Thyroid gland (tissue), 4 donors: ENCODE data around the gene SAMD13. TPM values are rescaled to one million over a fixed set of nuclear protein-coding genes. Genes with fewer than 3 reads are reported as not detected.

ENCODE experiments used
- DNase-seq, 2 donors: peaks; one replicate each; pipeline ENCODE4 v3.0.0-alpha.2; 2019
- H3K27ac ChIP-seq, 3 donors: fragments of 200-600 bp; sonication (generic); 1 replicate in 2 of 3; 2 replicates in 1 of 3; pipeline ENCODE4 v1.5.1; 2016 to 2019; ENCODE audit warnings: mild to moderate bottlenecking in 1 of 3, moderate library complexity in 1 of 3
- H3K27me3 ChIP-seq: fragments of 200-600 bp; sonication (generic); one replicate; pipeline ENCODE4 v1.5.1; 2019
- H3K36me3 ChIP-seq, 2 donors: fragments of 200-600 bp; sonication (generic); one replicate each; pipeline ENCODE4 v1.5.1; 2016 to 2019
- H3K4me1 ChIP-seq, 2 donors: fragments of 200-600 bp; sonication (generic); one replicate each; pipeline ENCODE4 v1.5.1; 2017 to 2019
- H3K4me3 ChIP-seq, 3 donors: fragments of 200-600 bp; sonication (generic); replicated peaks in 1 of 3; 1 replicate in 2 of 3; 2 replicates in 1 of 3; pipeline ENCODE4 v1.5.1; 2016; ENCODE audit warnings: mild to moderate bottlenecking in 1 of 3
- H3K9me3 ChIP-seq: fragments of 200-600 bp; sonication (generic); one replicate; pipeline ENCODE4 v1.5.1; 2017
- CTCF ChIP-seq, 6 experiments: fragments of 200-600 bp in 3 of 6; fragments of 450-650 bp in 3 of 6; sonication (generic) in 3 of 6; IDR thresholded peaks; one replicate each; pipeline ENCODE4 v1.5.1; 2016 to 2019; ENCODE audit warnings: antibody characterized with exemption in 6 of 6, mild to moderate bottlenecking in 2 of 6, inconsistent platforms in 1 of 6, moderate library complexity in 1 of 6
- POLR2A ChIP-seq, 2 donors: fragments of 450-650 bp; IDR thresholded peaks; one replicate each; pipeline ENCODE4 v1.6.1; 2017; ENCODE audit warnings: antibody characterized with exemption in 2 of 2, mild to moderate bottlenecking in 2 of 2, moderate library complexity in 1 of 2
- WGBS, 2 donors: methylation state at CpG; one replicate each; pipeline ENCODE4 v1.1.5; 2017; 5-methylcytosine and 5-hydroxymethylcytosine counted together
- intact Hi-C: fragments of 100-400 bp; cut with DNase I; formaldehyde crosslinking; loops from one replicate; pipeline ENCODE4 v1.15.1; 2023
- total RNA-seq, 4 donors: library from RNA; depleted of rRNA; stranded (reverse); fragments of >200 nt; gene quantifications; one replicate each; pipeline ENCODE4 v1.2.3, GENCODE V29; 2016

Gene SAMD13
- total RNA-seq, 4 donors from 2014 or later = 5.6 to 9.5 (median 5.9) TPM

- Histone ChIP-seq H3K4me3 (no peak overlapping the region), H3K36me3 (no peaks in the 10 kb centered on the region), H3K4me1 (peaks cover 11 to 15% of the 10 kb centered on the region in 2 donors), H3K27me3 (no peaks in the 10 kb centered on the region), H3K27ac (peak overlapping the region in 1 of 3 donors; percentile 25), H3K9me3 (no peaks in the 10 kb centered on the region)
- WGBS, 2 donors = 87 to 95% methylated on average over 5 of the region's 5 CpGs
- DNase-seq = no peak
- intact Hi-C loops = no loop called here
- TF ChIP-seq POLR2A (IDR thresholded peaks at IDR 0.05) (no peak), CTCF (IDR thresholded peaks at IDR 0.05) (no peak)
Measured at GRCh38 chr1:84291882-84292655, 9.4 kb upstream of the SAMD13 start.

GRCh38 chr1:84293766-84294165, 7.7 kb upstream of the SAMD13 start:
- Histone ChIP-seq H3K27me3 (no peaks in the 10 kb centered on the region), H3K4me3 (no peak overlapping the region), H3K27ac (no peak overlapping the region), H3K9me3 (no peaks in the 10 kb centered on the region), H3K4me1 (peaks cover 8 to 13% of the 10 kb centered on the region in 2 donors), H3K36me3 (no peaks in the 10 kb centered on the region)
- intact Hi-C loops = no loop called here
- TF ChIP-seq CTCF (IDR thresholded peaks at IDR 0.05) (no peak), POLR2A (IDR thresholded peaks at IDR 0.05) (no peak)
- no peak for DNase-seq
- 91 to 95% methylated on average over 2 of the region's 2 CpGs for WGBS, 2 donors

- peaks cover 2 to 9% of the 10 kb centered on the region in 2 donors for H3K4me1 ChIP-seq
- no peaks in the 10 kb centered on the region for H3K36me3 ChIP-seq
- H3K9me3 ChIP-seq = no peaks in the 10 kb centered on the region
- H3K27ac ChIP-seq = no peak overlapping the region
- H3K4me3 ChIP-seq = no peak overlapping the region
- TF ChIP-seq POLR2A (IDR thresholded peaks at IDR 0.05) = no peak
- TF ChIP-seq CTCF (IDR thresholded peaks at IDR 0.05) = no peak
- WGBS, 2 donors = 96% methylated on average over 3 of the region's 3 CpGs
- no peak for DNase-seq
- intact Hi-C loops = no loop called here
- H3K27me3 ChIP-seq = no peaks in the 10 kb centered on the region
Measured at GRCh38 chr1:84294751-84295150, 6.8 kb upstream of the SAMD13 start.

GRCh38 chr1:84297546-84298244, 3.8 kb upstream of the SAMD13 start:
- intact Hi-C loops = no loop called here
- DNase-seq = no peak
- H3K4me1 ChIP-seq = peaks cover 19% of the 10 kb centered on the region in 2 donors
- H3K27ac ChIP-seq = peak overlapping the region; percentile 91 to 97 (median 95)
- H3K9me3 ChIP-seq = no peaks in the 10 kb centered on the region
- peak overlapping the region; percentile 12 to 79 (median 65) for H3K4me3 ChIP-seq
- WGBS, 2 donors = 30 to 32% methylated on average over 10 of the region's 10 CpGs
- no peaks in the 10 kb centered on the region for H3K27me3 ChIP-seq
- TF ChIP-seq CTCF (IDR thresholded peaks at IDR 0.05) (no peak), POLR2A (IDR thresholded peaks at IDR 0.05) (no peak)
- H3K36me3 ChIP-seq = no peaks in the 10 kb centered on the region

GRCh38 chr1:84298328-84298683, 3.2 kb upstream of the SAMD13 start:
- no peaks in the 10 kb centered on the region for H3K27me3 ChIP-seq
- peaks cover 19 to 24% of the 10 kb centered on the region in 2 donors for H3K4me1 ChIP-seq
- WGBS, 2 donors = 0% methylated on average over 20 to 26 of the region's 34 CpGs
- DNase-seq = peak; percentile 76 to 78
- intact Hi-C loops = no loop called here
- no peaks in the 10 kb centered on the region for H3K9me3 ChIP-seq
- peak overlapping the region; percentile 12 to 79 (median 65) for H3K4me3 ChIP-seq
- TF ChIP-seq CTCF (IDR thresholded peaks at IDR 0.05) (no peak), POLR2A (IDR thresholded peaks at IDR 0.05) (peak; percentile 60 to 88)
- H3K36me3 ChIP-seq = no peaks in the 10 kb centered on the region
- peak overlapping the region; percentile 91 to 97 (median 95) for H3K27ac ChIP-seq
